ENCODE data around the gene KMT2A.
A peak's percentile ranks its signal among the peaks of the same experiment; 100 is the strongest.

Gene KMT2A

DNA sequence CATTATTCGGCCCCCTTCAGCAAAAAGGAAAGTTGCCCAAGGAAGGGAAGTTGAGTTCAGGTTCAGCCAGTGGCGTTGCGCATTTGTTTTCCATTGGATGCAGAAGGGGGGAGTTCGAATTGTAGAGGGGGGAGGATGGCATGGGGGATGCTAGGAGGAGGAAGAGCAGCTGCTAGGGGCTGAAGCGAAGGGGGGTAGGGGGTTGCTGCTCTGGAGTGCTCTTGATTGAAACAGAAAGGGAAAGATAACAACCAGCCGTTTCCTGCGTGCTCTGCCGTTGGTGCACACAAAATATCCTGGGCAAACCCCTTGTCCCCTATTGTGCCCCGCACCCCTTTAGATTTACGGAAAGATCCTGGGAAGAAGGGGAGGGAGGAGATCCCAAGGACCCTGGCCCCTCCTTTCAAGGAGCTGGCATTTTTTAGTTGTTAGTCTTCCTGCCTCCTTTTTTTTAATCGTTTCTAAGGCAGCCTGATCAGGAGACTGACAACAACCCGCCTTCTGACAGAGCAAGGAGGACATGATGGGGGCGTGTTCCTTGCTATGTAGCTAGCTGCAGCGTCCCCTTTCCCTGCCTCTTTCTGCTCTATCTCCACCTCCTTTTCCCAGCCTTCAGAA is 2.1 kb downstream of the KMT2A start:
- H3K27ac ChIP-seq: peak overlapping the region; percentile 96
- POLR2A ChIA-PET (ENCODE audit: low non-redundant PET): no interaction called here

DNA sequence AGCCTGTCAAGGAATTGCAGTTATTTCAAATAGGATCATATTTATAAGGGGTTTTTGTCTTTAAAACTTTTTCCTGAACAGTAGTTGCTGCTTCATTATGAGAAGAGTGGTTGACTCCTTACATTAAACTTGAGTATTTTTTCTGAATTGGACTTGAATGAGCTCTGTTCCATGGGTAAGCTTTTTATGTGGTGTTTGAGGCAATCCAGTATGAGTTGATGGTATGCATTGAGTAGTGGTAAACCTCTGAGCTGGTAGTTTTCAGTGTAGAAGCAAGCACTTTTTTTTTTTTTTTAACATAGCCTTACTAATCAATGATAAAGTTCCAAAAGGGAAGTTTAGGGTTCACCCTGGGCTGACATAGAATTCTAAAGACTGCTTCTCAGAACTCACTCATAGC is 3.4 kb downstream of the KMT2A start:
- H3K27ac ChIP-seq: no peak overlapping the region
- POLR2A ChIA-PET (ENCODE audit: low non-redundant PET): interaction anchor here (0.7 kb wide), 1 partner anchor 41 kb away, joined by 4 read pairs; no protein-coding TSS in a partner anchor
- no peak for DNase-seq (ENCODE audit: low spot score)
- CTCF ChIA-PET: interaction anchor here (0.6 to 1.1 kb wide), 3 partner anchors 20 to 798 kb away, joined by 3 to 9 read pairs (median 5); no protein-coding TSS in a partner anchor
- TF ChIP-seq, protein P1, sequence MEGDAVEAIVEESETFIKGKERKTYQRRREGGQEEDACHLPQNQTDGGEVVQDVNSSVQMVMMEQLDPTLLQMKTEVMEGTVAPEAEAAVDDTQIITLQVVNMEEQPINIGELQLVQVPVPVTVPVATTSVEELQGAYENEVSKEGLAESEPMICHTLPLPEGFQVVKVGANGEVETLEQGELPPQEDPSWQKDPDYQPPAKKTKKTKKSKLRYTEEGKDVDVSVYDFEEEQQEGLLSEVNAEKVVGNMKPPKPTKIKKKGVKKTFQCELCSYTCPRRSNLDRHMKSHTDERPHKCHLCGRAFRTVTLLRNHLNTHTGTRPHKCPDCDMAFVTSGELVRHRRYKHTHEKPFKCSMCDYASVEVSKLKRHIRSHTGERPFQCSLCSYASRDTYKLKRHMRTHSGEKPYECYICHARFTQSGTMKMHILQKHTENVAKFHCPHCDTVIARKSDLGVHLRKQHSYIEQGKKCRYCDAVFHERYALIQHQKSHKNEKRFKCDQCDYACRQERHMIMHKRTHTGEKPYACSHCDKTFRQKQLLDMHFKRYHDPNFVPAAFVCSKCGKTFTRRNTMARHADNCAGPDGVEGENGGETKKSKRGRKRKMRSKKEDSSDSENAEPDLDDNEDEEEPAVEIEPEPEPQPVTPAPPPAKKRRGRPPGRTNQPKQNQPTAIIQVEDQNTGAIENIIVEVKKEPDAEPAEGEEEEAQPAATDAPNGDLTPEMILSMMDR (conservative IDR thresholded peaks at IDR 0.05; ENCODE audit: low read depth): no peak

More for the DNA sequence above, 2.1 kb downstream of the KMT2A start:
- TF ChIP-seq, protein P1 (conservative IDR thresholded peaks at IDR 0.05; ENCODE audit: low read depth): no peak
- peak; percentile 56 for DNase-seq (ENCODE audit: low spot score)
- CTCF ChIA-PET: interaction anchor here (0.5 to 0.8 kb wide), 3 partner anchors 12 to 49 kb away, joined by 3 to 7 read pairs (median 4); no protein-coding TSS in a partner anchor

DNA sequence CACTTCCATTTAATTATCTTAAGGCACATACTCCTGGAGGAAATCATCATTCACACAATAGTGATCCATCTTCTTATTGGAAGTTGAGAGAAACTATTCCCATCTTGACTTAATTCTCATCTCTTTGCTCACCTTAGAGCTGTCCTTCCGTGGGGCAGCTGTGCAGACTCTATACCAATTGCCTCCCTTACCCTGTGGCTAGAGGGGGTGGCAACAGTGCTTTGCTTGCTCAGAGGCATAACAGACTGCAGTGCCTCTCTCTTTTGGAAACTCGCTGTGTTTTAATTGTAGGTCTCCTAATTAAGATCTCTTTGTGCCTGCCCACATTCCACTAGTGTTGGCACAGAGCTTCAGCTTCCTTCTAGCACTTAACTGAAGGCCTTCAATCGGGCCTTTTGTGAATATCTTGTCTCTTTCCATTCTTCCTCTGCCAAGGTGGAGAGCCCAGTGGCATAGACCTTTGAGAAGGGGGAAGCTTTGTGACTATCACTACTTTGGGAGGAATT is 5.5 kb downstream of the KMT2A start:
- no peak for DNase-seq (ENCODE audit: low spot score)
- POLR2A ChIA-PET (ENCODE audit: low non-redundant PET): no interaction called here
- TF ChIP-seq, protein P1 (conservative IDR thresholded peaks at IDR 0.05; ENCODE audit: low read depth): no peak

DNA sequence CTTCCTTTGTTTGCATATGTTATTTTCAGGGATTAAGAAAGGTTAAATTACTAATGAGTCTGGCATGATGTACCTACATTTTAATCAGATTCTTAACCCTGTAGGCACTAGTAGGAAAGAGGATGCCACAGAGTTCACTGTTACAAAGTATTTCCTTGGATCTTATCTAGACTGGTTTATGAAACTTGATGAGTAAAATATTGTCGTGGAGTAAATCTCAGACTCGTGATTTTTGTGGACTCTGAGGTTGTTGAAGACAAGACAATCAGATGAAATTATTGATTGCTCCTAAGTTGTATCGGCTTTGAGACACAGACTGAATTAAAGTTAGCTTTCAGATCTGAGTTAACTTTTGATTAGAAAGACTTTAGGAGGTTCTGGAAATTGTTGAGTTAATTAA is 6.0 kb downstream of the KMT2A start:
- no peak for DNase-seq (ENCODE audit: low spot score)
- ChIA-PET CTCF (no interaction called here), POLR2A (ENCODE audit: low non-redundant PET) (no interaction called here)
- no peak overlapping the region for H3K27ac ChIP-seq
- TF ChIP-seq, protein P1 (conservative IDR thresholded peaks at IDR 0.05; ENCODE audit: low read depth): no peak

More for the DNA sequence above, 5.5 kb downstream of the KMT2A start:
- H3K27ac ChIP-seq: no peak overlapping the region
- CTCF ChIA-PET: no interaction called here

DNA sequence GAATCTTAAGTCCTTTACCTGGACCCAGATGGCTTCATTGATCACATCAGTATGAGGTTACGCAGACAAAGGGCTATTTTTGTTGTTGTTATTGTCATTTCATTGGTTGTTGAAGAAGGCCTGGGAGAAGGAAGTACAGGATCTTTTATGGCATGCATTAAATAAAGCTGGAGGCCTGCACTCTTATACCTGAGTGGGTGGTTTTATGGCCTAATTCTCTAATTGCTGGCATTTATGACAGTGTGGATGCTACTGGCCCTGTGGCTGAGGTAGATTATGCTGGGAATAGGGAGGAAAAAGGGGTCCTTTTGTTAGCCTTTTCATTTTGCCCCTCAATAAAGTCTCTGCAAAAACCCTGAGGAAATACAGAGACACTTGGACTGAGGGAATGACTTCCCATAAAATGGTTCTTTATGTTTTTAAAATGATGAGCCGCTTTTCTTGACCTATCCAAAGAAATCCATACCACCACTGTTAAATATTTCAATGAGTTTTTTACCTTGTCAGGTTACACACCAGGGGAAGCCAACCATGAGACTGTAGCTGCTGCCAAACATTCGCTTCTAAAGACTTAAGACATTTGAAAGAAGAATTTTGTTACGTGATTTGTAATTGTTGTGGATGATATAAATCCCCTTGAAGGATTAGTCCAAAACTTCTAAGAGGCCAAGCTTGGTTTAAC is 6.8 kb downstream of the KMT2A start:
- H3K27ac ChIP-seq: no peak overlapping the region
- CTCF ChIA-PET: no interaction called here
- POLR2A ChIA-PET (ENCODE audit: low non-redundant PET): no interaction called here
- no peak for DNase-seq (ENCODE audit: low spot score)
- TF ChIP-seq, protein P1 (conservative IDR thresholded peaks at IDR 0.05; ENCODE audit: low read depth): no peak

DNA sequence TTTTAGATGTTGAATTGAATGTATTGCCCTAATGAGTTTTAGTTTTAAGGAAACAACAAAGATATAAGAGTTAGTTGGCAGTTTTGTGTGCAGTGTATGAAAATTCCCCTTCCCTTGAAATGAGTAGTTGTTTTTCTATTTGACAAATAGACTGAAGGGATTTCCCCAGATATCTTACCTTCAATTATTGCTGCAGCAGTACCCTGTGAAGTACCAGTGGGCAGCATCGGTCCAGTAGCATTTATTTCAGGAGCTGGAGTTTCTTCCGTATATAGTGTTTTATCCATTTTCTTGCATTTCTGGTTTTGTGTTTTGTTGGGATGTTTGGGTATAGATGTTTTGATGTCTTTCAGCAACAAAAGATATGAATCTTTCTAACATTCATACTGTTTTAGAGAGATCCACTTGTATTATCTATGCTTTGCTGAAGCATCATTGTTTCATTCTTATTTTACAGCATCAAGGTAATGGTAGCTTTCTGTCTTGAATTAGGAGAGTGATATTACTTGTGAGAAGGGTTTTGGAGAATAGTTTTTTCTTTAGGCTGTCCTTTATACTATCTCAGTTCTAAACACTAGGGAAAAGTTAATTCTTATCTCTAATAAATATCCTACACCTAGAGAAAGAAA is 7.4 kb downstream of the KMT2A start:
- no peak overlapping the region for H3K27ac ChIP-seq
- TF ChIP-seq, protein P1 (conservative IDR thresholded peaks at IDR 0.05; ENCODE audit: low read depth): no peak
- DNase-seq (ENCODE audit: low spot score): no peak
- ChIA-PET CTCF (no interaction called here), POLR2A (ENCODE audit: low non-redundant PET) (no interaction called here)
